ENCODE measurements around the gene SUCLA2.
"Not testable (repeated sequence)": the region's sequence is repeated elsewhere in the genome, so short reads cannot be mapped to it uniquely, and the experiment has no call there.

Gene SUCLA2

GRCh38 chr13:47990920-47991466 is 10.1 kb downstream of the SUCLA2 start:
- no peak for DNase-seq

GRCh38 chr13:47990427-47990826 is 10.6 kb downstream of the SUCLA2 start:
- no peak for DNase-seq

GRCh38 chr13:47983070-47983469 is 18.0 kb downstream of the SUCLA2 start:
- no peak for DNase-seq

GRCh38 chr13:47976325-47976724 is 24.7 kb downstream of the SUCLA2 start:
- no peak for DNase-seq

- DNase-seq = no peak
Measured at GRCh38 chr13:47964863-47965262, 36.2 kb downstream of the SUCLA2 start.

GRCh38 chr13:47962237-47962636 is 38.8 kb downstream of the SUCLA2 start:
- no peak for DNase-seq

GRCh38 chr13:47959468-47960247 is 41.4 kb downstream of the SUCLA2 start:
- no peak for DNase-seq

GRCh38 chr13:47957073-47957472 is 44.0 kb downstream of the SUCLA2 start:
- DNase-seq = no peak

GRCh38 chr13:47955836-47956235 is 45.2 kb downstream of the SUCLA2 start:
- no peak for DNase-seq

GRCh38 chr13:47949799-47950198 is 51.3 kb downstream of the SUCLA2 start:
- no peak for DNase-seq

- no peak for DNase-seq
Measured at GRCh38 chr13:47945738-47946137, 55.3 kb downstream of the SUCLA2 start.

- not testable (repeated sequence) for DNase-seq
Measured at GRCh38 chr13:47945146-47945545, 55.9 kb downstream of the SUCLA2 start.

- no peak for DNase-seq
Measured at GRCh38 chr13:47934371-47934770, 66.7 kb downstream of the SUCLA2 start.

- DNase-seq = no peak
Measured at GRCh38 chr13:47932950-47933923, 67.8 kb downstream of the SUCLA2 start.

- DNase-seq = no peak
Measured at GRCh38 chr13:47930649-47931165, 70.4 kb downstream of the SUCLA2 start.

- DNase-seq = no peak
Measured at GRCh38 chr13:47929156-47929555, 71.9 kb downstream of the SUCLA2 start.

GRCh38 chr13:47917022-47917574 is 84.0 kb downstream of the SUCLA2 start:
- no peak for DNase-seq

- no peak for DNase-seq
Measured at GRCh38 chr13:47908197-47908902, 92.7 kb downstream of the SUCLA2 start.

- no peak for DNase-seq
Measured at GRCh38 chr13:47904891-47905290, 96.2 kb downstream of the SUCLA2 start.

GRCh38 chr13:47904241-47904640 is 96.8 kb downstream of the SUCLA2 start:
- DNase-seq = no peak

- no peak for DNase-seq
Measured at GRCh38 chr13:47903836-47904235, 97.2 kb downstream of the SUCLA2 start.

GRCh38 chr13:47901441-47901840 is 99.6 kb downstream of the SUCLA2 start:
- no peak for DNase-seq

Measured in NCI-H1048 (cell line).